ENCODE data around the gene NTRK3. TPM values are rescaled to one million over a fixed set of nuclear protein-coding genes. Genes with fewer than 3 reads are reported as not detected.

The NTRK3 gene
- polyA plus RNA-seq, 1 donor from 2014 or later, result 42.7 TPM

DNA sequence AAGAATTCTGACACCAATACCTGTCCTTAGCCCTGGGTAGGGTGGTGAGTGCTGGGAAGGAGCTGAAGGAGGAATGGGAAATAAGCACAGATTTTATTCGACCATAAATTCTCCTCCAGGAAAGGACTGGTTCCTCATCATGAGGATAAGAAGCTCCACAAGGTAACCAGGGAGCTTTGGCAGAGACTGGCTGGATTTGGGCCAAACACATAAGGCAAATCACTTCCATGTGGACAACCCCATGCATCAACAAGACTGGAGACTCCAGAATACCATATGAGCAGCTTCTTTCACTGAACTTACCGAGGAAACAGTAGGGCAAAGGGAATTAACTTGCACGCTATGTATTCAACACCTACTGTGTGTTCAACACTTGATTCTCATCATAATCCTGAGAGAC, 312.5 kb downstream of the NTRK3 start:
- H3K27me3 ChIP-seq (ENCODE audit: insufficient read depth, low read depth, low read length), result no peaks in the 10 kb centered on the region
- no peak overlapping the region for H3K9ac ChIP-seq (ENCODE audit: low read length)
- TF ChIP-seq SMC3 (conservative IDR thresholded peaks at IDR 0.05; ENCODE audit: poor library complexity), result no peak
- TF ChIP-seq POLR2AphosphoS5 (IDR thresholded peaks at IDR 0.05), result no peak
- no peak for TF ChIP-seq RAD21 (conservative IDR thresholded peaks at IDR 0.05)
- TF ChIP-seq EP300 (conservative IDR thresholded peaks at IDR 0.05; ENCODE audit: poor library complexity, severe bottlenecking), result no peak
- TF ChIP-seq, protein P1, sequence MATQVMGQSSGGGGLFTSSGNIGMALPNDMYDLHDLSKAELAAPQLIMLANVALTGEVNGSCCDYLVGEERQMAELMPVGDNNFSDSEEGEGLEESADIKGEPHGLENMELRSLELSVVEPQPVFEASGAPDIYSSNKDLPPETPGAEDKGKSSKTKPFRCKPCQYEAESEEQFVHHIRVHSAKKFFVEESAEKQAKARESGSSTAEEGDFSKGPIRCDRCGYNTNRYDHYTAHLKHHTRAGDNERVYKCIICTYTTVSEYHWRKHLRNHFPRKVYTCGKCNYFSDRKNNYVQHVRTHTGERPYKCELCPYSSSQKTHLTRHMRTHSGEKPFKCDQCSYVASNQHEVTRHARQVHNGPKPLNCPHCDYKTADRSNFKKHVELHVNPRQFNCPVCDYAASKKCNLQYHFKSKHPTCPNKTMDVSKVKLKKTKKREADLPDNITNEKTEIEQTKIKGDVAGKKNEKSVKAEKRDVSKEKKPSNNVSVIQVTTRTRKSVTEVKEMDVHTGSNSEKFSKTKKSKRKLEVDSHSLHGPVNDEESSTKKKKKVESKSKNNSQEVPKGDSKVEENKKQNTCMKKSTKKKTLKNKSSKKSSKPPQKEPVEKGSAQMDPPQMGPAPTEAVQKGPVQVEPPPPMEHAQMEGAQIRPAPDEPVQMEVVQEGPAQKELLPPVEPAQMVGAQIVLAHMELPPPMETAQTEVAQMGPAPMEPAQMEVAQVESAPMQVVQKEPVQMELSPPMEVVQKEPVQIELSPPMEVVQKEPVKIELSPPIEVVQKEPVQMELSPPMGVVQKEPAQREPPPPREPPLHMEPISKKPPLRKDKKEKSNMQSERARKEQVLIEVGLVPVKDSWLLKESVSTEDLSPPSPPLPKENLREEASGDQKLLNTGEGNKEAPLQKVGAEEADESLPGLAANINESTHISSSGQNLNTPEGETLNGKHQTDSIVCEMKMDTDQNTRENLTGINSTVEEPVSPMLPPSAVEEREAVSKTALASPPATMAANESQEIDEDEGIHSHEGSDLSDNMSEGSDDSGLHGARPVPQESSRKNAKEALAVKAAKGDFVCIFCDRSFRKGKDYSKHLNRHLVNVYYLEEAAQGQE (IDR thresholded peaks at IDR 0.05; ENCODE audit: borderline replicate concordance), result no peak
- TF ChIP-seq MXI1 (conservative IDR thresholded peaks at IDR 0.05; ENCODE audit: poor library complexity, severe bottlenecking), result no peak
- TF ChIP-seq EZH2 (IDR thresholded peaks at IDR 0.05; ENCODE audit: borderline replicate concordance, insufficient read depth, low read length, poor library complexity, severe bottlenecking), result no peak
- TF ChIP-seq, protein P2, sequence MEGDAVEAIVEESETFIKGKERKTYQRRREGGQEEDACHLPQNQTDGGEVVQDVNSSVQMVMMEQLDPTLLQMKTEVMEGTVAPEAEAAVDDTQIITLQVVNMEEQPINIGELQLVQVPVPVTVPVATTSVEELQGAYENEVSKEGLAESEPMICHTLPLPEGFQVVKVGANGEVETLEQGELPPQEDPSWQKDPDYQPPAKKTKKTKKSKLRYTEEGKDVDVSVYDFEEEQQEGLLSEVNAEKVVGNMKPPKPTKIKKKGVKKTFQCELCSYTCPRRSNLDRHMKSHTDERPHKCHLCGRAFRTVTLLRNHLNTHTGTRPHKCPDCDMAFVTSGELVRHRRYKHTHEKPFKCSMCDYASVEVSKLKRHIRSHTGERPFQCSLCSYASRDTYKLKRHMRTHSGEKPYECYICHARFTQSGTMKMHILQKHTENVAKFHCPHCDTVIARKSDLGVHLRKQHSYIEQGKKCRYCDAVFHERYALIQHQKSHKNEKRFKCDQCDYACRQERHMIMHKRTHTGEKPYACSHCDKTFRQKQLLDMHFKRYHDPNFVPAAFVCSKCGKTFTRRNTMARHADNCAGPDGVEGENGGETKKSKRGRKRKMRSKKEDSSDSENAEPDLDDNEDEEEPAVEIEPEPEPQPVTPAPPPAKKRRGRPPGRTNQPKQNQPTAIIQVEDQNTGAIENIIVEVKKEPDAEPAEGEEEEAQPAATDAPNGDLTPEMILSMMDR (IDR thresholded peaks at IDR 0.05; ENCODE audit: poor library complexity, severe bottlenecking), result no peak
- no peak for TF ChIP-seq TAF1 (IDR thresholded peaks at IDR 0.05; ENCODE audit: low read depth)
- no peak overlapping the region for H3K4me2 ChIP-seq (ENCODE audit: low read length)
- H3K27ac ChIP-seq (ENCODE audit: low read length), result no peak overlapping the region
- no peaks in the 10 kb centered on the region for H3K9me2 ChIP-seq (ENCODE audit: insufficient read depth, low read length)
- no peaks in the 10 kb centered on the region for H3F3A ChIP-seq (ENCODE audit: insufficient read depth, low read length, poor library complexity, severe bottlenecking)
- no peaks in the 10 kb centered on the region for H3K79me2 ChIP-seq (replicated peaks; ENCODE audit: insufficient read depth, low read length)
- H3K4me3 ChIP-seq (ENCODE audit: low read length), result no peak overlapping the region
- H3K36me3 ChIP-seq (ENCODE audit: insufficient read depth, low read length), result no peaks in the 10 kb centered on the region
- no peaks in the 10 kb centered on the region for H4K20me1 ChIP-seq (ENCODE audit: insufficient read depth)
- no peak overlapping the region for H2AFZ ChIP-seq (ENCODE audit: low read depth, low read length)
- no peaks in the 10 kb centered on the region for H3K9me3 ChIP-seq (ENCODE audit: low read length)

DNA sequence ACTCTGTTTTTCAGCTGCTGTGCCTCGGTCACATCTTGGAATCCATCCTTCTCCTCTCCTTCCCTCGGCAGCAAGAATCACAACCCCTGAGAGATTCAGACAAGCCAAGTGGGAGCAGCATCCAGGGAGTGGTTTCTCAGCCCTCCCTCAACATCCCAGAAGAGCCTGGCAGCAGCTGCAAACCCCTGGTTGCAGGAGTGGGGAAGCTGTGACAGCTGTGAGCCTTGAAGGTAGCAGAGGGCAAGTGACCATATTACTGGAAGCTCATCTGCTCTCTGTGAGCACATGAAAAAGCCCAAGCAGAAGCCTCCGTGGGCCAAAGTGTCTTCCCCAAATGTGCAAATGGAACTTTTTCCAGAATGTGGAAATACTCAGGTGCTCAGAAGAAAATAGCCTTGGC, 312.9 kb downstream of the NTRK3 start:
- no peak overlapping the region for H3K4me3 ChIP-seq (ENCODE audit: low read length)
- no peak overlapping the region for H3K27ac ChIP-seq (ENCODE audit: low read length)
- TF ChIP-seq EP300 (conservative IDR thresholded peaks at IDR 0.05; ENCODE audit: poor library complexity, severe bottlenecking), result no peak
- H4K20me1 ChIP-seq (ENCODE audit: insufficient read depth), result no peaks in the 10 kb centered on the region
- H3K9me3 ChIP-seq (ENCODE audit: low read length), result no peaks in the 10 kb centered on the region
- H3K4me2 ChIP-seq (ENCODE audit: low read length), result no peak overlapping the region
- no peaks in the 10 kb centered on the region for H3K79me2 ChIP-seq (replicated peaks; ENCODE audit: insufficient read depth, low read length)
- H3K27me3 ChIP-seq (ENCODE audit: insufficient read depth, low read depth, low read length), result no peaks in the 10 kb centered on the region
- H3K36me3 ChIP-seq (ENCODE audit: insufficient read depth, low read length), result no peaks in the 10 kb centered on the region
- H3F3A ChIP-seq (ENCODE audit: insufficient read depth, low read length, poor library complexity, severe bottlenecking), result no peaks in the 10 kb centered on the region
- no peaks in the 10 kb centered on the region for H3K9me2 ChIP-seq (ENCODE audit: insufficient read depth, low read length)
- H2AFZ ChIP-seq (ENCODE audit: low read depth, low read length), result no peak overlapping the region
- H3K9ac ChIP-seq (ENCODE audit: low read length), result no peak overlapping the region

DNA sequence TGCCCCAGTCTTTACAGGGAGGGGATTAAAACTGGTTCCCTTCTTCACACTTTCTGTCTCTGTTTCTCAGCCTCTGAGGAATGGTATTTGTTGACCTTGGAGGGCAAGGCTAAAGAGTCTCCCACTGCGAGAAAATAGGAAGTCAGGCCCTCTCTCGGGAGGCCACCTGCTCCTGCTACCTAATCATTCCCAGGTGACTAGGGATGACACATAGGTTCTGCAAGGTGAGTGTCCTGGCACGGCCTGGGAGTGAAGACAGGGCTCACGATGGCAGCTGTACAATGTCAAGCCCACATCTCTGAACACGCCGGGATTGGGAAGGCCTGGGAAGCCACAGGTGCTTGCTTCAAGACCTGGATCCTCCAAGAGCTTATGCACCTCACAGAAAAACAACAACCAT, 314.2 kb downstream of the NTRK3 start:
- Histone ChIP-seq H4K20me1 (ENCODE audit: insufficient read depth) (no peaks in the 10 kb centered on the region), H3K9ac (ENCODE audit: low read length) (no peak overlapping the region), H3K27me3 (ENCODE audit: insufficient read depth, low read depth, low read length) (no peaks in the 10 kb centered on the region), H3K36me3 (ENCODE audit: insufficient read depth, low read length) (no peaks in the 10 kb centered on the region), H2AFZ (ENCODE audit: low read depth, low read length) (no peak overlapping the region), H3F3A (ENCODE audit: insufficient read depth, low read length, poor library complexity, severe bottlenecking) (no peaks in the 10 kb centered on the region), H3K4me2 (ENCODE audit: low read length) (no peak overlapping the region), H3K9me3 (ENCODE audit: low read length) (no peaks in the 10 kb centered on the region), H3K27ac (ENCODE audit: low read length) (no peak overlapping the region), H3K4me3 (ENCODE audit: low read length) (no peak overlapping the region), H3K9me2 (ENCODE audit: insufficient read depth, low read length) (no peaks in the 10 kb centered on the region), H3K79me2 (replicated peaks; ENCODE audit: insufficient read depth, low read length) (no peaks in the 10 kb centered on the region)
- TF ChIP-seq, protein P2 (IDR thresholded peaks at IDR 0.05; ENCODE audit: poor library complexity, severe bottlenecking), result no peak
- TF ChIP-seq RAD21 (conservative IDR thresholded peaks at IDR 0.05), result no peak
- no peak for TF ChIP-seq EP300 (conservative IDR thresholded peaks at IDR 0.05; ENCODE audit: poor library complexity, severe bottlenecking)
- no peak for TF ChIP-seq EZH2 (IDR thresholded peaks at IDR 0.05; ENCODE audit: borderline replicate concordance, insufficient read depth, low read length, poor library complexity, severe bottlenecking)
- TF ChIP-seq, protein P1 (IDR thresholded peaks at IDR 0.05; ENCODE audit: borderline replicate concordance), result no peak
- TF ChIP-seq TAF1 (IDR thresholded peaks at IDR 0.05; ENCODE audit: low read depth), result no peak
- TF ChIP-seq SMC3 (conservative IDR thresholded peaks at IDR 0.05; ENCODE audit: poor library complexity), result no peak
- TF ChIP-seq MXI1 (conservative IDR thresholded peaks at IDR 0.05; ENCODE audit: poor library complexity, severe bottlenecking), result no peak
- TF ChIP-seq POLR2AphosphoS5 (IDR thresholded peaks at IDR 0.05), result no peak

Measured in neural cell (in vitro differentiated cells).